K562 (cell line): ENCODE measurements around the gene NAGLU.

ENCODE experiments used
- CTCF ChIP-seq, 3 experiments: IDR thresholded peaks in 2 of 3; conservative IDR thresholded peaks in 1 of 3; 2 replicates each; pipeline ENCODE4 v1.5.1; 2011 to 2012; ENCODE audit warnings: low read length in 3 of 3, mild to moderate bottlenecking in 3 of 3, control low read depth in 2 of 3, improper control_type of control experiment in 1 of 3, inconsistent platforms in 1 of 3, low read depth in 1 of 3, mixed read lengths in 1 of 3, moderate library complexity in 1 of 3; ENCODE audit not compliant: insufficient read depth in 2 of 3
- EP300 ChIP-seq: IDR thresholded peaks from 2 replicates; pipeline ENCODE4 v1.6.1; 2012; ENCODE audit warnings: low read length, improper control_type of control experiment
- HNRNPH1 ChIP-seq: fragments of 200-400 bp; formaldehyde crosslinking; optimal IDR thresholded peaks from 2 replicates; pipeline ENCODE3; 2017; ENCODE audit warnings: low read depth, mild to moderate bottlenecking, low read length, moderate library complexity
- KAT8 ChIP-seq: fragments of 450-650 bp; IDR thresholded peaks from 2 replicates; pipeline ENCODE4 v1.6.1; 2016; ENCODE audit warnings: low read depth, mild to moderate bottlenecking
- MNT ChIP-seq, 2 experiments: fragments of 450-650 bp; conservative IDR thresholded peaks; 2 replicates each; pipeline ENCODE4 v1.6.1; 2017; ENCODE audit warnings: mild to moderate bottlenecking in 2 of 2, moderate library complexity in 2 of 2
- POLR2A ChIP-seq: fragments of 450-650 bp; conservative IDR thresholded peaks from 2 replicates; pipeline ENCODE4 v1.6.1; 2016
- SRSF1 ChIP-seq: fragments of 200-400 bp; formaldehyde crosslinking; IDR thresholded peaks from 2 replicates; pipeline ENCODE4 v1.6.1; 2017; ENCODE audit warnings: mild to moderate bottlenecking, low read depth, low read length, moderate library complexity
- TEAD4 ChIP-seq, 2 experiments: sonication (generic) in 1 of 2; formaldehyde crosslinking in 1 of 2; IDR thresholded peaks; 2 replicates each; pipeline versions ENCODE4 v1.6.1 to v1.8.0; 2012 to 2022; ENCODE audit warnings: borderline replicate concordance in 1 of 2, inconsistent platforms in 1 of 2, low read length in 1 of 2, mild to moderate bottlenecking in 1 of 2, missing genetic modification reagents in 1 of 2
- THRA ChIP-seq: fragments of 450-650 bp; IDR thresholded peaks from 2 replicates; pipeline ENCODE4 v1.6.1; 2017; ENCODE audit warnings: mild to moderate bottlenecking, moderate library complexity
- ZBTB33 ChIP-seq: sonication (generic); formaldehyde crosslinking; IDR thresholded peaks from 2 replicates; pipeline ENCODE4 v1.8.1; 2023; ENCODE audit warnings: mild to moderate bottlenecking, missing genetic modification reagents
- TF ChIP-seq, protein P1 (sequence below), 2 experiments: IDR thresholded peaks; 2 replicates each; pipeline ENCODE4 v1.6.1; 2011; ENCODE audit warnings: borderline replicate concordance in 1 of 2, control low read depth in 1 of 2, low read depth in 1 of 2, low read length in 1 of 2, mild to moderate bottlenecking in 1 of 2, mixed read lengths in 1 of 2, moderate library complexity in 1 of 2; ENCODE audit not compliant: insufficient read depth in 1 of 2, insufficient read length in 1 of 2, poor library complexity in 1 of 2, severe bottlenecking in 1 of 2; ENCODE audit errors: extremely low read depth in 1 of 2
- TF ChIP-seq, protein P2 (sequence below): sonication (generic); formaldehyde crosslinking; IDR thresholded peaks from 2 replicates; pipeline ENCODE4 v1.5.0; 2020; ENCODE audit warnings: missing genetic modification reagents

DNA sequence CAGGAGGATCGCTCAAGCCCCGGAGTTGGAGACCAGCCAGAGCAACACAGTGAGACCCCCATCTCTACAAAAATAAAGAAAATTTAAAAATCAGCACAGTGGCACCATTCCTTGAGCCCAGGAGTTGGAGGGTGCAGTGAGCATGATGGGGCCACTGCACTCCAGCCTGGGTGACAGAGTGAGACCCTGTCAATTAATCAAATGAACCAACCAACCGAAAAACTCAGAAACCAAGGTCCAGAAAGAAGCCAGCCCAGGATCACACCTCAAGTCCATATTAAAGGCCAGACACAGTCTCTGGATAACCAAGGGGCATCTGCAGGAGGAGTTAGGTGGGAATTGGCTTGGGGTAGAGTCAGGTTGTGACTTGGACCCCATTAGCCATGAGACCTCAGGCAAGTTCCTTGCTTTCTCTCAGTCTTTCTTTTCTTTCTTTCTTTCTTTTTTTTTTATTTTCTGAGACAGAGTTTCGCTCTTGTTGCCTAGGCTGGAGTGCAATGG lies 19.1 kb downstream of the NAGLU start:
- TF ChIP-seq, protein P1, sequence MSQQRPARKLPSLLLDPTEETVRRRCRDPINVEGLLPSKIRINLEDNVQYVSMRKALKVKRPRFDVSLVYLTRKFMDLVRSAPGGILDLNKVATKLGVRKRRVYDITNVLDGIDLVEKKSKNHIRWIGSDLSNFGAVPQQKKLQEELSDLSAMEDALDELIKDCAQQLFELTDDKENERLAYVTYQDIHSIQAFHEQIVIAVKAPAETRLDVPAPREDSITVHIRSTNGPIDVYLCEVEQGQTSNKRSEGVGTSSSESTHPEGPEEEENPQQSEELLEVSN (IDR thresholded peaks at IDR 0.05; ENCODE audit: borderline replicate concordance in 1 of 2, extremely low read depth in 1 of 2, insufficient read depth in 1 of 2, insufficient read length in 1 of 2, low read depth in 1 of 2, low read length in 1 of 2, poor library complexity in 1 of 2, severe bottlenecking in 1 of 2): no peak
- TF ChIP-seq, protein P2, sequence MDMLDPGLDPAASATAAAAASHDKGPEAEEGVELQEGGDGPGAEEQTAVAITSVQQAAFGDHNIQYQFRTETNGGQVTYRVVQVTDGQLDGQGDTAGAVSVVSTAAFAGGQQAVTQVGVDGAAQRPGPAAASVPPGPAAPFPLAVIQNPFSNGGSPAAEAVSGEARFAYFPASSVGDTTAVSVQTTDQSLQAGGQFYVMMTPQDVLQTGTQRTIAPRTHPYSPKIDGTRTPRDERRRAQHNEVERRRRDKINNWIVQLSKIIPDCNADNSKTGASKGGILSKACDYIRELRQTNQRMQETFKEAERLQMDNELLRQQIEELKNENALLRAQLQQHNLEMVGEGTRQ (CRISPR knock-in tag): no peak
- TF ChIP-seq TEAD4 (IDR thresholded peaks at IDR 0.05; ENCODE audit: low read length) (no peak), TEAD4 (CRISPR knock-in tag; IDR thresholded peaks at IDR 0.05; ENCODE audit: borderline replicate concordance) (no peak), EP300 (no peak), SRSF1 (no peak), MNT (conservative IDR thresholded peaks at IDR 0.05) (no peak), HNRNPH1 (no peak), KAT8 (no peak), CTCF (IDR thresholded peaks at IDR 0.05 in 2 of 3, conservative IDR thresholded peaks at IDR 0.05 in 1 of 3; ENCODE audit: insufficient read depth in 2 of 3, low read depth in 1 of 3, low read length in 3 of 3) (no peak), POLR2A (no peak), ZBTB33 (CRISPR knock-in tag) (no peak), THRA (no peak)
